Kidney (tissue), 14 donors: ENCODE measurements around the gene IPPK. TPM values are rescaled to one million over a fixed set of nuclear protein-coding genes. Genes with fewer than 3 reads are reported as not detected.

Source experiments
- DNase-seq, 5 donors: peaks; one replicate each; pipeline ENCODE4 v3.0.0-alpha.2; 2013 to 2020
- FAIRE-seq: peaks from 2 replicates; lab custom pipeline; 2012; peaks lifted over from hg19 to GRCh38; lab: Jason Lieb, UNC
- H3K27ac ChIP-seq, 2 donors: one replicate each; pipeline ENCODE4 v1.7.0; 2013; ENCODE audit warnings: low read depth in 2 of 2, low read length in 2 of 2, inconsistent platforms in 1 of 2
- H3K27me3 ChIP-seq: one replicate; pipeline ENCODE4 v1.7.1; 2013; ENCODE audit warnings: low read length, inconsistent platforms; ENCODE audit not compliant: control insufficient read depth, insufficient read depth
- H3K36me3 ChIP-seq, 3 donors: one replicate each; pipeline versions ENCODE4 v1.7.0 to v1.7.1; 2013; ENCODE audit warnings: low read length in 3 of 3, control low read depth in 1 of 3, inconsistent platforms in 1 of 3; ENCODE audit not compliant: insufficient read depth in 3 of 3, control insufficient read depth in 2 of 3
- H3K4me1 ChIP-seq, 3 donors: one replicate each; pipeline versions ENCODE4 v1.7.0 to v1.7.1; 2013; ENCODE audit warnings: low read length in 3 of 3, inconsistent platforms in 1 of 3, low read depth in 1 of 3; ENCODE audit not compliant: control insufficient read depth in 2 of 3, insufficient read depth in 2 of 3
- H3K4me3 ChIP-seq, 3 donors: one replicate each; pipeline versions ENCODE4 v1.7.0 to v1.8.1; 2013; ENCODE audit warnings: low read length in 3 of 3, control low read depth in 1 of 3, inconsistent platforms in 1 of 3
- H3K9ac ChIP-seq, 3 donors: one replicate each; pipeline versions ENCODE4 v1.7.0 to v1.7.1; 2013; ENCODE audit warnings: low read length in 3 of 3, control low read depth in 1 of 3, inconsistent platforms in 1 of 3
- H3K9me3 ChIP-seq, 3 donors: one replicate each; pipeline versions ENCODE4 v1.7.0 to v1.7.1; 2013; ENCODE audit warnings: low read length in 3 of 3, control low read depth in 1 of 3, inconsistent platforms in 1 of 3; ENCODE audit not compliant: control insufficient read depth in 2 of 3, insufficient read depth in 1 of 3
- CTCF ChIP-seq: IDR thresholded peaks from 3 replicates; pipeline ENCODE4 v1.5.1; 2012; ENCODE audit warnings: mild to moderate bottlenecking, moderate library complexity, borderline replicate concordance; ENCODE audit not compliant: insufficient read depth; ENCODE audit errors: extremely low read depth
- intact Hi-C: fragments of 100-400 bp; cut with DNase I; formaldehyde crosslinking; loops from one replicate; pipeline ENCODE4 v1.11.1; 2022
- polyA plus RNA-seq: library from polyadenylated mRNA; stranded (reverse); fragments of 350-450 nt; fragmentation: Illumina TruSeq; extraction: RNeasy Lipid Tissue Mini Kit (QIAGEN cat#74804); gene quantifications from one replicate; pipeline ENCODE4 v1.2.3, GENCODE V29; 2014; ENCODE audit warnings: low read depth, low replicate concordance; ENCODE audit not compliant: insufficient read depth
- total RNA-seq: library from RNA; stranded (reverse); fragmentation: NEBNext Ultra II Directional; extraction: Animal tissue kit (Norgen Biotek cat#: 25700); gene quantifications from one replicate; pipeline ENCODE4 v1.2.1, GENCODE V29; 2021
- donor health status: control.
- donor health status: control.
- donor health status: control.
- donor health status: control.
- donor health status: control.
- donor health status: DM: yes; HTN: yes; CAD: no.
- donor health status: Normal renal cell carcinoma (clear cell type).

IPPK gene
- total and polyA plus RNA-seq, 2 donors from 2014 or later: 7.3 to 10.2 TPM

- no peak for TF ChIP-seq CTCF
- H3K9me3 ChIP-seq: peaks cover 0 to 23% (median 0%) of the 10 kb centered on the region in 3 donors
- intact Hi-C loops: no loop called here
- no peak overlapping the region for H3K9ac ChIP-seq
- no peaks in the 10 kb centered on the region for H3K4me1 ChIP-seq
- no peaks in the 10 kb centered on the region for H3K27me3 ChIP-seq
- FAIRE-seq: no peak
- no peak overlapping the region for H3K27ac ChIP-seq
- no peak for DNase-seq
- H3K4me3 ChIP-seq: no peak overlapping the region
- H3K36me3 ChIP-seq: no peaks in the 10 kb centered on the region
Observed at GRCh38 chr9:92686954-92687353, 17.0 kb upstream of the IPPK start.

GRCh38 chr9:92685022-92685421 lies 15.1 kb upstream of the IPPK start:
- Histone ChIP-seq H3K27me3 (no peaks in the 10 kb centered on the region), H3K4me1 (no peaks in the 10 kb centered on the region), H3K9ac (no peak overlapping the region), H3K27ac (no peak overlapping the region), H3K36me3 (no peaks in the 10 kb centered on the region), H3K4me3 (no peak overlapping the region), H3K9me3 (peaks cover 0 to 5% (median 0%) of the 10 kb centered on the region in 3 donors)
- no peak for TF ChIP-seq CTCF
- intact Hi-C loops: no loop called here
- no peak for DNase-seq
- no peak for FAIRE-seq

GRCh38 chr9:92682269-92682668 lies 12.3 kb upstream of the IPPK start:
- H3K27ac ChIP-seq: no peak overlapping the region
- FAIRE-seq: no peak
- DNase-seq: no peak
- intact Hi-C loops: no loop called here
- H3K36me3 ChIP-seq: no peaks in the 10 kb centered on the region
- H3K9ac ChIP-seq: no peak overlapping the region
- no peak overlapping the region for H3K4me3 ChIP-seq
- no peaks in the 10 kb centered on the region for H3K27me3 ChIP-seq
- no peak for TF ChIP-seq CTCF
- H3K4me1 ChIP-seq: no peaks in the 10 kb centered on the region
- no peaks in the 10 kb centered on the region for H3K9me3 ChIP-seq
